ENCODE measurements around the gene DGCR6L.
"Not testable (repeated sequence)": the region's sequence is repeated elsewhere in the genome, so short reads cannot be mapped to it uniquely, and the experiment has no call there.

Gene DGCR6L

GRCh38 chr22:20325996-20326395 lies 6.1 kb upstream of the DGCR6L start:
- not testable (repeated sequence) for DNase-seq (ENCODE audit: low read depth in 3 of 3)

- DNase-seq (ENCODE audit: low read depth in 3 of 3), result peak in 1 of 3 experiments; percentile 51
Observed at GRCh38 chr22:20324139-20324516, 4.3 kb upstream of the DGCR6L start.

DNA sequence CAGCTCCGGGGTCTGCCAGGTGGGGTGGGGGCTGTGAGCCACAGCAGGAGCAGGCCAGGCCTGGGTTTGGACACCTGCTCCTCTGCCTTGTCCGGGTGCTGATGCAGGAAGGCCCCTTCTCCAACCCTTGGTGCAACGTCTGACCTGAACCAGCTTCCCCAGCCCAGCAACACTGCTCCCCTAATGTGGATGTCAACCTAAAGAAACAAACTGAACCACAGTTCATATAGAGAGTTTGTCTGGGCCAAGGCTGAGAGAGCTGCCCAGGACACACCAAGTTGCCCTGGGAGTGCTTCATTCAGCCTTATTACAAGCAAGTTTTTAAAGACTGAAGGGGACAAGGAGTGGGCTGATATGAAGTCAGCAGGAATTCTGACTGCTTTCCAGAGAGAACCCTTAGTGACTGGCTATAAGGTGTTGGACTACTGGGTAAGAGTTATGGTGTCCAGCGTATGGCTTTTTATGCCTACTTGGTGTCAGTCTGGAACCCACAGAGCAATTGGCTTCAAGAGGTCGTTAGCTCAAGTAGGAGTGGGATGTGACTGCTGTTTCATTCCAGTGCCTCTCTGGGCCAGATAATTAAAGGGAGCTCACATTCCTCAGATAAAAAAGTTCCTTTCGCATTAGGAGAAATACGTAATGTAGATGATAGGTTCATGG lies 1.8 kb upstream of the DGCR6L start:
- DNase-seq (ENCODE audit: low read depth in 3 of 3), result not testable (repeated sequence)

- DNase-seq (ENCODE audit: low read depth in 3 of 3), result not testable (repeated sequence)
Observed at GRCh38 chr22:20320659-20321551, 1.0 kb upstream of the DGCR6L start.

GRCh38 chr22:20319041-20319744 lies 667 bp downstream of the DGCR6L start:
- no peak for DNase-seq (ENCODE audit: low read depth in 3 of 3)

GRCh38 chr22:20318043-20318688 lies 1.7 kb downstream of the DGCR6L start:
- not testable (repeated sequence) for DNase-seq (ENCODE audit: low read depth in 3 of 3)

DNA sequence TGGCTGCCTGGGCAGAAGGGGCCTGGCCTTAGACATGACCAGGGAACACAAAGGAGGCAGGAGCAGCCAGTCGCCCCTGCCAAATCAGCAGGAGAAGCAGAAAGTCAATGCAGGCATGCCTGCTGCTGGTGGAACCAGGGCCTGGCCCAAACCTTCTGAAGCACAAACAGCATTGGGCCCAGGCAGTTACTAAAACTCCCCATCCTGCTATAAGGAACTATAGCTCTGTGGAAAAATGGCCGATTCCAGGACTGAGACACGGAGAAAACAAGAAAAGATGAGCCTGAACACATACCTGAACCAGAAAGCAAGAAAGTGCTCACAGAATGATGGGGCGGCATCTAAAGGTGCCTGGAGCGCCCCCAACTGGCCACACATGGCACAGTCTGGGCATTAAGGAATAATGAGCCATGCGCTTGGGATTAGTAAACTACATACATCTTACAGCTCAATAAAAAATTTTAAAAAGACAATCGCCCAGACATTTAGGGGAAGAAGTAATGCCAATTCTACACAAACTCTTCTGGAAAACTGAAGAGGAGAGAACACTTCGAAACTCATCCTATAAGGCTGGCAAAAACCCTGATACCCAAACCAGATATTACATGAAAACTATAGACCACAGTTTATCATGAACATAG lies 2.3 kb downstream of the DGCR6L start:
- peak in 1 of 3 experiments; percentile 34 for DNase-seq (ENCODE audit: low read depth in 3 of 3)

DNA sequence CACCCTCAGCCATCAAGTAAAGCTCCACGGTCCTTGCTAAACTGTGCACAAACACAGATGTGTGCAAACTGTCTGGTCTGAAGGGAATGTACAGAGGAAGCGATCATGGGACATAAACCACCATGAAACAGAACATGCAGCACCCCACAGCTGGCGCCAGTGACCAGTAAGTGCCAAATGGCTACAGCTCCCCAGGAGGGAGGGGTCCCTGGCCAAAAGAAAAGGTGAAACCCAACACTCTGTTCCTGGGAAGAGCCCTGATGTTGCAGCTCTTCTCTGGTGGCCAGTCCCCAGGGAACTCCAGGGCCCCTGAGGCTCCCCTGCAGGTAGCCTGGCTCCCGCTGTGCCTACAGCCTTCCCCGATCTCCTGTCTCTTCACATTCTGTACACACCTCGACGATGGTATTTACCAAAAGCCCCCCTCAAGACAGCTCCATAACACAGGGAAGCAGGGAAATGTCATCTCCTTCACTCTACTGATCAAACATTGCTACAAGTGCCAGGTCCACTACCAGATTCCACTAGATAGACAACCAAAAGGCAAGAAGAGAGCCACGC lies 2.9 kb downstream of the DGCR6L start:
- DNase-seq (ENCODE audit: low read depth in 3 of 3), result no peak

DNA sequence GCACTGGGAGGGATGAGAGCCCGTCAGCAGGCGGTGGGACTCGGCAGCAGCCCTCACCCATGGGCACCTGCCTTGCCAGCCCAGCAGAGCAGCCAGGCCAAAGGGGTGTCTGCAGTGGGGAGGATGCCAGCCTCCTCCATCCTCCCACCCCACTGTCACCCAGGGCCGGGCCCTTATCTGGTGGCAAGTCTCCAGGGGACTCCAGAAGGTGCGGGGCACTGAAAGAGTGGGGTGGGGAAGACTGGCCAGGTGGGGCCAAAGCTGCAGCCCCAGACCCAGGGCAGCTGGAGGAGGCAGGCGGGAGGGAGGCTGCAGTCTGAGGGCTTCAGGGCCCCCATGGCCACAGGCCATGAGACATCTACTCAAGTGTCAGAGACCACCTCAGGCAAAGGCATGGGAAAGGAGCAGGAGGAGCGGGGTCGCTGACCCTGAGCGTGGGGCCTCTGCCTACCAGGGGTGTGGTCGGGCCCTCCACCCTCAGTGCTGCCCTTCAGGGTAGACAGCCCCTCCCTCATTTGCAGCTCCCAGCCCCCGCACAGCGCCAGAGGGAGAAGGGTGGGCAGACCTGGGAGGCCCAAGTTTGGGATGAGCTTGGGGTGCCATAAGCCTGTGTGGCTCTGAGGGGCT lies 3.5 kb downstream of the DGCR6L start:
- no peak for DNase-seq (ENCODE audit: low read depth in 3 of 3)

GRCh38 chr22:20315337-20316216 lies 4.3 kb downstream of the DGCR6L start:
- no peak for DNase-seq (ENCODE audit: low read depth in 3 of 3)

GRCh38 chr22:20314741-20315336 lies 5.0 kb downstream of the DGCR6L start:
- not testable (repeated sequence) for DNase-seq (ENCODE audit: low read depth in 3 of 3)

- not testable (repeated sequence) for DNase-seq (ENCODE audit: low read depth in 3 of 3)
Observed at GRCh38 chr22:20314206-20314605, 5.7 kb downstream of the DGCR6L start.

DNA sequence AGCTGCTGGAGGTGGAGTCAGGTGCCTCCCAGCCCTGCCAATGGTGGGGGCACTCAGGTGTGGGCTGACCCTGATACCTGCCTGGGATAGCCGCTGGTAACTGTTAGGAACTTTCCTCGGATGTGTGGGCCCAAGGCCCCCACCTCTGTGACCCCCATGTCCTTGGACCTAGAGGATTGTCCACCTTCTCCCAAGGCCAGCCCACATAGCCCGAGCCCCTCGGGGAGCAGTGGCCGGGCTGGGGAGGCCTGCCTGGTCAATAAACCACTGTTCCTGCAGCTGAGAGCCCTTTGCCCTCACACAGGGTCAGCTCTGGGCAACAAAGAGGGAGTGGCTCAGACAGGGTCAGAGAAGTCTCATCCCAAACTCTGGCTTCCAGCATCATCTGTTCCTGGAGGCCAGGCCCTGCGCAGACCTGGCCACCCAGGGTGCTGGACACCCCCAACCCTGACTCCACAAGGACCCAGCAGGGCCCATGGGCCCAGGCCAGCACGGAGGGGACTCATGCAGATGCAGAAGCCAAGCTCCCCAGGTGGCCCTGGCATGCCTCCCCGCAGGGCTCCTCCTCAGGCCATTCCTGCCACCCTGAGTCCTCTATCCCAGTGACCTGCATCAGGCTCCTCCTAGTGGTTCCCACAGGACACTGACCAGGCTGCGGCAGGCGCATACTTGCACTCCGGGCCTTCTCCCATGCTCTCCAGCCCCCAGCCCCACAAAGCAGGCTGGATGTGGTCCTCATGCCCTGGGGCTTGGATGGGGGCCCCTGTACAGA lies 6.4 kb downstream of the DGCR6L start:
- not testable (repeated sequence) for DNase-seq (ENCODE audit: low read depth in 3 of 3)

- DNase-seq (ENCODE audit: low read depth in 3 of 3), result no peak
Observed at GRCh38 chr22:20312396-20313191, 7.3 kb downstream of the DGCR6L start.

GRCh38 chr22:20311249-20312062 lies 8.4 kb downstream of the DGCR6L start:
- not testable (repeated sequence) for DNase-seq (ENCODE audit: low read depth in 3 of 3)

GRCh38 chr22:20310773-20311172 lies 9.1 kb downstream of the DGCR6L start:
- not testable (repeated sequence) for DNase-seq (ENCODE audit: low read depth in 3 of 3)

DNA sequence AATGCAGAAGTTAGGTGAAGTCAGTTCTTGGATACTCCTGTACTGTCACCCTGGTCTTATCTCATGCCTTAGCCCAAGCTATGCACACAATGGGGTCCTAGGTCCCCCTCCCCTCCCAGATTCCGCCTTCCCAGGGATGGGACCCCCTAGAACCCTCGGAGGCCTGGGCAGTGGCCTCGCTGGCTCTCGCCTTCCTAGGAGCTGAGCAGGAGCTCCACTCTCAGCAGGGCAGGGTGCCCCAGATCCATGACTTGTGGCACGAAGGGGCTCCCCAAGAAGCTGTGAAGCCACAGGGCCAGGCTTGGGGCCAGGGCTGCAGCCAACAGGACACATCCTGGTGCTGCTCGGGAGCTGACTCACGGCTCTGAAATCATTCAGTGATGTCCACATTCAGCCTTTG lies 9.7 kb downstream of the DGCR6L start:
- DNase-seq (ENCODE audit: low read depth in 3 of 3), result not testable (repeated sequence)

All from stimulated activated CD4-positive, alpha-beta T cell treated with anti-CD3 and anti-CD28 coated beads, TNF-alpha, amount 100 ng/mL, for 24 hours (primary cell).